SU-DHL-6 (cell line): ENCODE measurements around the gene DUSP14.

ENCODE experiments used
- H2AFZ ChIP-seq: fragments of 200-600 bp; sonication (generic); 2 replicates; pipeline ENCODE4 v1.6.1; 2014; ENCODE audit warnings: low read depth, mild to moderate bottlenecking, moderate library complexity, mixed read lengths, antibody characterized with exemption, low read length; ENCODE audit not compliant: severe bottlenecking
- H3F3A ChIP-seq: fragments of 200-600 bp; shearing (Covaris generic); 2 replicates; pipeline ENCODE4 v1.6.0; 2016; ENCODE audit warnings: antibody characterized with exemption, mild to moderate bottlenecking; ENCODE audit not compliant: insufficient read depth
- H3K27ac ChIP-seq: fragments of 200-600 bp; sonication (generic); 2 replicates; pipeline ENCODE4 v1.5.1; 2016; ENCODE audit warnings: low read depth, mild to moderate bottlenecking, low read length, moderate library complexity, mixed read lengths
- H3K27me3 ChIP-seq: fragments of 200-600 bp; sonication (generic), shearing (Covaris generic); 2 replicates; pipeline ENCODE4 v1.6.0; 2014; ENCODE audit warnings: mild to moderate bottlenecking, low read length
- H3K36me3 ChIP-seq: fragments of 200-600 bp; sonication (generic); 2 replicates; pipeline ENCODE4 v1.6.1; 2014; ENCODE audit warnings: mild to moderate bottlenecking, low read length, mixed read lengths
- H3K4me2 ChIP-seq: fragments of 300-600, 200-600 bp; shearing (Covaris generic), sonication (generic); 2 replicates; pipeline ENCODE4 v1.6.0; 2014; ENCODE audit warnings: low read length, low read depth, mild to moderate bottlenecking; ENCODE audit not compliant: poor library complexity, severe bottlenecking
- H3K4me3 ChIP-seq: fragments of 200-600 bp; sonication (generic); 2 replicates; pipeline ENCODE4 v1.5.1; 2014; ENCODE audit warnings: antibody characterized with exemption, low read length, mild to moderate bottlenecking, mixed read lengths; ENCODE audit not compliant: insufficient read depth, poor library complexity, severe bottlenecking
- H3K79me2 ChIP-seq: fragments of 200-600 bp; sonication (generic); 2 replicates; pipeline ENCODE4 v1.6.1; 2014; ENCODE audit warnings: mild to moderate bottlenecking, low read length, moderate library complexity; ENCODE audit not compliant: insufficient read depth
- H3K9ac ChIP-seq: fragments of 200-600 bp; sonication (generic); 2 replicates; pipeline ENCODE4 v1.7.0; 2014; ENCODE audit warnings: mild to moderate bottlenecking, low read length
- H3K9me2 ChIP-seq: fragments of 200-600 bp; sonication (generic); replicated peaks from 2 replicates; pipeline ENCODE4 v1.6.1; 2014; ENCODE audit warnings: low read length; ENCODE audit not compliant: insufficient read depth
- H3K9me3 ChIP-seq: fragments of 200-600 bp; sonication (generic); 2 replicates; pipeline ENCODE4 v1.6.1; 2014; ENCODE audit warnings: low read length, mixed read lengths; ENCODE audit not compliant: insufficient read depth
- H4K20me1 ChIP-seq: fragments of 200-600 bp; sonication (generic); 2 replicates; pipeline ENCODE4 v1.6.1; 2014; ENCODE audit warnings: low read depth, mild to moderate bottlenecking, antibody characterized with exemption, low read length, moderate library complexity, mixed read lengths
- EZH2phosphoT487 ChIP-seq: fragments of 200-600 bp; sonication (generic), shearing (Covaris generic); conservative IDR thresholded peaks from 2 replicates; pipeline ENCODE4 v1.6.1; 2018; ENCODE audit warnings: mild to moderate bottlenecking, antibody characterized with exemption, low read length, moderate library complexity, mixed read lengths
- TF ChIP-seq, protein P1 (sequence below): fragments of 200-600 bp; sonication (generic); IDR thresholded peaks from one replicate; pipeline ENCODE4 v1.5.1; 2017; ENCODE audit warnings: antibody characterized with exemption, mild to moderate bottlenecking, low read length, moderate library complexity; ENCODE audit not compliant: insufficient read depth, poor library complexity, severe bottlenecking

Gene DUSP14

DNA sequence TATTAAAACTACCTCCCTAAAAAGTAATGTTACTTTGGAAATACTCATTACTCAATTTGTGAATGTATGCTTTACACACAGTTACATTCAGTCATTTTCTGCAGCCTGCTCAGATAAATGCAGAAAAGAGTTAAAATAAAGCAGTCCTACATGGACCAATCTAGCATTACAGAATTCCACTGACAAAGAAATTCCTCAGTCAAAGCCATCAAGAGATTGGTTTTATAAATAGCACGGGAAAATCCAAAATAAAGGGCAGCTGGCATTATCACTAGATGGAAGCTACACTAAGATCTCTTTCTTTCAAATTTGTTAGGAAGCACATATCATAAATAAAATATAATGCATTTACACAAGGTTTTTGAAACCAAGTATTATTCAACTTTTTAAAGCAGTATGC is 58.3 kb downstream of the DUSP14 start:
- TF ChIP-seq, protein P1, sequence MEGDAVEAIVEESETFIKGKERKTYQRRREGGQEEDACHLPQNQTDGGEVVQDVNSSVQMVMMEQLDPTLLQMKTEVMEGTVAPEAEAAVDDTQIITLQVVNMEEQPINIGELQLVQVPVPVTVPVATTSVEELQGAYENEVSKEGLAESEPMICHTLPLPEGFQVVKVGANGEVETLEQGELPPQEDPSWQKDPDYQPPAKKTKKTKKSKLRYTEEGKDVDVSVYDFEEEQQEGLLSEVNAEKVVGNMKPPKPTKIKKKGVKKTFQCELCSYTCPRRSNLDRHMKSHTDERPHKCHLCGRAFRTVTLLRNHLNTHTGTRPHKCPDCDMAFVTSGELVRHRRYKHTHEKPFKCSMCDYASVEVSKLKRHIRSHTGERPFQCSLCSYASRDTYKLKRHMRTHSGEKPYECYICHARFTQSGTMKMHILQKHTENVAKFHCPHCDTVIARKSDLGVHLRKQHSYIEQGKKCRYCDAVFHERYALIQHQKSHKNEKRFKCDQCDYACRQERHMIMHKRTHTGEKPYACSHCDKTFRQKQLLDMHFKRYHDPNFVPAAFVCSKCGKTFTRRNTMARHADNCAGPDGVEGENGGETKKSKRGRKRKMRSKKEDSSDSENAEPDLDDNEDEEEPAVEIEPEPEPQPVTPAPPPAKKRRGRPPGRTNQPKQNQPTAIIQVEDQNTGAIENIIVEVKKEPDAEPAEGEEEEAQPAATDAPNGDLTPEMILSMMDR, result no peak
- no peak for TF ChIP-seq EZH2phosphoT487
- Histone ChIP-seq H3K9me3 (no peaks in the 10 kb centered on the region), H3K27me3 (no peaks in the 10 kb centered on the region), H3K9me2 (no peaks in the 10 kb centered on the region), H3F3A (no peaks in the 10 kb centered on the region), H3K4me2 (no peak overlapping the region), H3K4me3 (no peak overlapping the region), H3K36me3 (peaks cover 21% of the 10 kb centered on the region; the same call in 1 of the 2 replicates), H3K27ac (no peak overlapping the region), H4K20me1 (0 out of 2 replicates have a peak, but pooled peaks cover 3% of the 10 kb centered on the region), H3K79me2 (peaks cover 55% of the 10 kb centered on the region), H2AFZ (no peak overlapping the region), H3K9ac (no peak overlapping the region)

DNA sequence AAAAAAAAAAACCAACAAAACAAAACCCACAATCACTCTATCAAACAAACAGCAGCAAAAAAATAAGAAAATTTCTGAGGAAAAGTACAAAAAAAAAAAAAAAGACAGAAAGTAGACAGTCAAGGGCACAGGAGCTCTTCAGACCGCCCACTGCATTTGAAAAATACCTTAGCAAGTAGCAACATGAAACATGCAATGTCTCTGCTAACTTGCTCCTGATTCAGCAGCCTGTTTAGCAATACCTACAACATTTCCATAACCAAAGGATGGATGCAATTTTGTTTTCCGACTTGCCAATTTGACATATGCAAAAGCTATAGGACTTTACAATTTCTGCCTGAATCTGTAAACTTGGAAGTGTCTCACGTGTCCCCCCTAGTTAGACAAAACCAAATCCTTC is 62.1 kb downstream of the DUSP14 start:
- H3K9me2 ChIP-seq, result no peaks in the 10 kb centered on the region
- H2AFZ ChIP-seq, result no peak overlapping the region
- peaks cover 19% of the 10 kb centered on the region; the same call in 1 of the 2 replicates for H3K36me3 ChIP-seq
- TF ChIP-seq EZH2phosphoT487, result no peak
- TF ChIP-seq, protein P1, result no peak
- no peak overlapping the region for H3K4me2 ChIP-seq
- no peak overlapping the region for H3K4me3 ChIP-seq
- no peaks in the 10 kb centered on the region for H3K9me3 ChIP-seq
- H3K9ac ChIP-seq, result no peak overlapping the region
- H3K79me2 ChIP-seq, result peaks cover 38% of the 10 kb centered on the region
- 0 out of 2 replicates have a peak, but pooled peaks cover 3% of the 10 kb centered on the region for H4K20me1 ChIP-seq
- H3K27ac ChIP-seq, result no peak overlapping the region
- no peaks in the 10 kb centered on the region for H3K27me3 ChIP-seq
- no peaks in the 10 kb centered on the region for H3F3A ChIP-seq

DNA sequence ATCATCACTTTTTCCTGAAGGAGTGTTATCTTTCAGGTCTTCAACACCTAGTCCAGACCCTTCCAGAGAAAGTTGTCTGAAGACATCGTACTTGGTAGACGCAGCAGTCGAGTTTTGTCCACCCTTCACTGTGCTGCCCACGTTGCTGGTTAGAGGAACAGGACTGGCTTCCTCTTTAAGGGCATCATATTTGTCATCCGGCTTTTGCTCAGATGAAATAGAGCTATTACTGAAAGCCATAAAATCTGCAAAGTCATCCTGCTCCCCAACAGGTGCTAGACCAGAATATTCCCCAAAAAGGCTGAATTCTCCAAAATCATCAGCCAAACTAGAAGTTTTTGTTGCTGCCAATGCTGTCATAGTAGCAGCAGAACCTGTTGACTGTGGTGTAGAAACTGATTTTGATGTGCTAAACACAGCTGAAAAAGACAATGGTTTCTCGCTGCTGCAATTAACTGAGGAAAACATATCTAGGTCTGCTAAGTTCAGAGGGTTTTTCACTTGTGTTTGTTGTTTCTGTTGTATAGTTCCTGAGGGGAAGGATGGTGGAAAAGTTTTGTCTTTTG is 63.8 kb downstream of the DUSP14 start:
- peaks cover 25% of the 10 kb centered on the region for H3K79me2 ChIP-seq
- no peak overlapping the region for H2AFZ ChIP-seq
- TF ChIP-seq EZH2phosphoT487, result no peak
- TF ChIP-seq, protein P1, result no peak
- no peaks in the 10 kb centered on the region for H3K9me2 ChIP-seq
- H3K4me3 ChIP-seq, result no peak overlapping the region
- H3K27me3 ChIP-seq, result no peaks in the 10 kb centered on the region
- no peak overlapping the region for H3K9ac ChIP-seq
- peaks cover 27% of the 10 kb centered on the region; the same call in 1 of the 2 replicates for H3K36me3 ChIP-seq
- H3K9me3 ChIP-seq, result no peaks in the 10 kb centered on the region
- 0 out of 2 replicates have a peak, but pooled peaks cover 3% of the 10 kb centered on the region for H4K20me1 ChIP-seq
- H3F3A ChIP-seq, result no peaks in the 10 kb centered on the region
- no peak overlapping the region for H3K27ac ChIP-seq
- no peak overlapping the region for H3K4me2 ChIP-seq
